ENCODE data around the gene DHRS4. TPM values are rescaled to one million over a fixed set of nuclear protein-coding genes. Genes with fewer than 3 reads are reported as not detected.
"Not testable (repeated sequence)": the region's sequence is repeated elsewhere in the genome, so short reads cannot be mapped to it uniquely, and the experiment has no call there.

Gene DHRS4
- total RNA-seq, 1 donor from 2014 or later = 25.8 TPM

DNA sequence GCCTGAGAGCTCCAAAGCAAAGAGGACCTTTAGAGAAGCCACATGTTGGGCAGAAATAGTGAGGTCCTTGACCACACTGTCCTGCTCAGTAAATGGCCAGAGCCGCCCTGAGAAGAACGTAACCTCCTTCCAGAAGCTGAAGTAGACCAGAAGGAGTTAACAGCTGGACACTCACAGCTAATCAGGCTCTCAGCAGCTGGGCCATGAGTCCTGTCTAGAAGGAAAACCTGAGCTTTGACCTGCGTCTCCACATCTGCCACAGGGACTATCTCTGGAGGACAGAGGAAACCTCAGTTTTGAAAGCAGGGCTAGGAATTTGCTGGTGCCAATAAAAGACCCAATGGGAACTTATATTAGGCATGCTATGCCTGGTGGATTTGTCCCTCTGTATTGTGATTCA lies 12.3 kb upstream of the DHRS4 start:
- no peaks in the 10 kb centered on the region for H3K36me3 ChIP-seq
- DNase-seq = no peak
- H3K27me3 ChIP-seq = no peaks in the 10 kb centered on the region
- H3K4me3 ChIP-seq = no peak overlapping the region
- intact Hi-C loops (cut with DNase I) = no loop called here
- H3K4me1 ChIP-seq = no peaks in the 10 kb centered on the region
- ATAC-seq = no peak
- no peaks in the 10 kb centered on the region for H3K9me3 ChIP-seq
- TF ChIP-seq, protein P1, sequence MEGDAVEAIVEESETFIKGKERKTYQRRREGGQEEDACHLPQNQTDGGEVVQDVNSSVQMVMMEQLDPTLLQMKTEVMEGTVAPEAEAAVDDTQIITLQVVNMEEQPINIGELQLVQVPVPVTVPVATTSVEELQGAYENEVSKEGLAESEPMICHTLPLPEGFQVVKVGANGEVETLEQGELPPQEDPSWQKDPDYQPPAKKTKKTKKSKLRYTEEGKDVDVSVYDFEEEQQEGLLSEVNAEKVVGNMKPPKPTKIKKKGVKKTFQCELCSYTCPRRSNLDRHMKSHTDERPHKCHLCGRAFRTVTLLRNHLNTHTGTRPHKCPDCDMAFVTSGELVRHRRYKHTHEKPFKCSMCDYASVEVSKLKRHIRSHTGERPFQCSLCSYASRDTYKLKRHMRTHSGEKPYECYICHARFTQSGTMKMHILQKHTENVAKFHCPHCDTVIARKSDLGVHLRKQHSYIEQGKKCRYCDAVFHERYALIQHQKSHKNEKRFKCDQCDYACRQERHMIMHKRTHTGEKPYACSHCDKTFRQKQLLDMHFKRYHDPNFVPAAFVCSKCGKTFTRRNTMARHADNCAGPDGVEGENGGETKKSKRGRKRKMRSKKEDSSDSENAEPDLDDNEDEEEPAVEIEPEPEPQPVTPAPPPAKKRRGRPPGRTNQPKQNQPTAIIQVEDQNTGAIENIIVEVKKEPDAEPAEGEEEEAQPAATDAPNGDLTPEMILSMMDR (IDR thresholded peaks at IDR 0.05) = no peak
- no peak overlapping the region for H3K27ac ChIP-seq

DNA sequence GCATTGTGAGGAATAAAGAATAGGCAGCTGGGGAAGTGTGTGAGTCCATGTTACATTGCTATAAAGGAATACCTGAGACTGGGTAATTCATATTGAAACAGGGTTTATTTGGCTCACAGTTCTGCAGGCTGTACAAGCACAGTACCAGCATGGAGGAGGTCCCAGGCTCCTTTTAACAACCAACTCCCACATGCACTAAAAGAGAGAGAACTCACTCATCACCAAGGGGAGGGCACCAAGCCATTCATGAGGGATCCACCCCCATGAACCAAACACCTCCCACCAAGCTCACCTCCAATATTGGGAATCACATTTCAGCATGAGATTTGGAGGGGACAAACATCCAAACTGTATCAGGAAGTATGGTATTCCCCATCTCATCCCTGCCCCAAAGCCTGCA lies 11.9 kb upstream of the DHRS4 start:
- intact Hi-C loops (cut with DNase I) = no loop called here
- DNase-seq = no peak
- ATAC-seq = no peak
- no peaks in the 10 kb centered on the region for H3K27me3 ChIP-seq
- H3K27ac ChIP-seq = no peak overlapping the region
- no peaks in the 10 kb centered on the region for H3K4me1 ChIP-seq
- TF ChIP-seq, protein P1 (IDR thresholded peaks at IDR 0.05) = no peak
- no peaks in the 10 kb centered on the region for H3K36me3 ChIP-seq
- H3K4me3 ChIP-seq = no peak overlapping the region
- H3K9me3 ChIP-seq = no peaks in the 10 kb centered on the region

DNA sequence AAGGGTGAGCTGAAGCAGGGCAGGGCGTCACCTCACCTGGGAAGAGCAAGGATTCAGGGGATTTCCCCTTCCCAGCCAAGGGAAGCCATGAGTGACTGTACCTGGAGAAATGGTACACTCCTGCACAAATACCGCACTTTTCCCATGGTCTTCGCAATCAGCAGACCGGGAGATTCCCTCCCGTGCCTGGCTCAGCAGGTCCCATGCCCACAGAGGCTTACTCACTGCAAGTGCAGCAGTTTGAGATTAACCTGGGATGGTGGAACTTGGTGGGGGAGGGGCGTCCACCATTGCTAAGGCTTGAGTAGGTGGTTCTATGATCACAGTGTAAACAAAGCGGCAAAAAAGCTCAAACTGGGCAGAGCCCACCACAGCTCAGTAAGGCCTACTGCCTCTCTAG lies 11.0 kb upstream of the DHRS4 start:
- TF ChIP-seq, protein P1 (IDR thresholded peaks at IDR 0.05) = no peak
- intact Hi-C loops (cut with DNase I) = no loop called here
- Histone ChIP-seq H3K4me3 (no peak overlapping the region), H3K27ac (no peak overlapping the region), H3K36me3 (no peaks in the 10 kb centered on the region), H3K4me1 (no peaks in the 10 kb centered on the region), H3K27me3 (no peaks in the 10 kb centered on the region), H3K9me3 (no peaks in the 10 kb centered on the region)
- DNase-seq (no peak), ATAC-seq (no peak)

DNA sequence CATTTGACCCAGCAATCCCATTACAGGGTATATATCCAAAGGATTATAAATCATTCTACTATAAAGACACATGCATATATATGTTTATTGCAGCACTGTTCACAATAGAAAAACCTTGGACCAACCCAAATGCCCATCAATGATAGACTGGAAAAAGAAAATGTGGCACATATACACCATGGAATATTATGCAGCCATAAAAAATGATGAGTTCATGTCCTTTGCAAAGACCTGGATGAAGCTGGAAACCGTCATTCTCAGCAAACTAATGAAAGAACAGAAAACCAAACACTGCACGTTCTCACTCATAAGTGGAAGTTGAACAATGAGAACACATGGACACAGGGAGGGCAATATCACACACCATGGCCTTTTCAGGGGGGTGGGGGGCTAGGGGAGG lies 4.5 kb upstream of the DHRS4 start:
- H3K36me3 ChIP-seq; H3K4me3 ChIP-seq; H3K27ac ChIP-seq; intact Hi-C loops (cut with DNase I); ATAC-seq; DNase-seq; H3K4me1 ChIP-seq; H3K9me3 ChIP-seq; H3K27me3 ChIP-seq: not testable (repeated sequence)

DNA sequence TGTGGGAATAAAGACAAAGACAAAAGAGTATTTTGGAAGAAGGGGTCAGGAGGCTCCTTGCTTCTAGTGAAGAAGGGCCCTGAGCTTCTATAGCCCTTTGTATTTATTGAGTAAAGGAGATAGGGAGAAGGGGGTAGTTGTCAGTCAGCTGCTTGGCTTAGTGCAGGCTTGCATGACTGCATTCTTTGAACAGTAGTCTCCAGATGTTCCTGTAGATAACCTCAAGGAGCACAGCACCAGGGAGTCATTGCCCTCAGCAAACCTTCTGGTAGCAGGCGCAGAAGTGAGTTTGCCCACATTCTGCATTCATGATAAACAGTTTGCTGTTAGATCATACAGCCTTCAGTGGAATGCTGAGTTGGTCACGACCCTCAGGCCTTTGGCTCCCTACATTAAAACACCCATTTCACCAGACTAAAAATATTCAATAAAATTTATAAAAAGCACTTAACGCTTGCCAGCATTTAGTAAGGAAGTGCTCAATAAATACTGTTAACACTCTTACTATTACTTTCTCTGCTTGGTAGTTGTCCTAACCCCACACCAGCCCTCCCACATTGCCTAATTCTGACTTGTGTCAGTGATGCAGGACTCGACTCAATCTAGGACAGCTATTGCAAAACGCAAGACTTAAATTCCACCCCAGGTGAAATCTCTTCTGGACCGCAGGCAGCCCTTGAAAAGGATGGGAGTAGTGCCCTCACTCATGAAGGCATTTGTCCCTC lies 3.0 kb upstream of the DHRS4 start:
- peaks cover 10% of the 10 kb centered on the region for H3K4me1 ChIP-seq
- no peaks in the 10 kb centered on the region for H3K27me3 ChIP-seq
- no peaks in the 10 kb centered on the region for H3K9me3 ChIP-seq
- intact Hi-C loops (cut with DNase I) = no loop called here
- ATAC-seq = no peak
- H3K27ac ChIP-seq = no peak overlapping the region
- no peaks in the 10 kb centered on the region for H3K36me3 ChIP-seq
- no peak for DNase-seq
- TF ChIP-seq, protein P1 (IDR thresholded peaks at IDR 0.05) = no peak
- H3K4me3 ChIP-seq = no peak overlapping the region

DNA sequence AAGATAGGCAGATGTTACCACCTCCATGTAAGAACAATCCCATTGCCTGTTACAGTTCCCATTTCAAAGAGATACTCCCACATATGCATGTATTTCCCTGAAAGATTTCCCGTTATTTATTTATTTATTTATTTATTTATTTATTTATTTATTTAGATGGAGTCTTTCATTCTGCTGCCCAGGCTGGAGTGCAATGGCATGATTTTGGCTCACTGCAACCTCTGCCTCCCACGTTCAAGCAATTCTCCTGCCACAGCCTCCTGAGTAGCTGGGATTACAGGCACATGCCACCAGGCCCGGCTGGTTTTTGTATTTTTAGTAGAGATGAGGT lies 2.5 kb upstream of the DHRS4 start:
- H3K4me3 ChIP-seq; H3K27ac ChIP-seq; DNase-seq; intact Hi-C loops (cut with DNase I); ATAC-seq; H3K36me3 ChIP-seq; H3K9me3 ChIP-seq; H3K27me3 ChIP-seq: not testable (repeated sequence)
- H3K4me1 ChIP-seq = peaks cover 10% of the 10 kb centered on the region

All from upper lobe of right lung (tissue), 1 donor.